ENCODE measurements around the gene WDPCP. TPM values are rescaled to one million over a fixed set of nuclear protein-coding genes. Genes with fewer than 3 reads are reported as not detected.
"Not testable (repeated sequence)": the region's sequence is repeated elsewhere in the genome, so short reads cannot be mapped to it uniquely, and the experiment has no call there.

Gene WDPCP
- total and polyA plus RNA-seq, 10 donors = 2.1 to 20.0 (median 13.3) TPM

DNA sequence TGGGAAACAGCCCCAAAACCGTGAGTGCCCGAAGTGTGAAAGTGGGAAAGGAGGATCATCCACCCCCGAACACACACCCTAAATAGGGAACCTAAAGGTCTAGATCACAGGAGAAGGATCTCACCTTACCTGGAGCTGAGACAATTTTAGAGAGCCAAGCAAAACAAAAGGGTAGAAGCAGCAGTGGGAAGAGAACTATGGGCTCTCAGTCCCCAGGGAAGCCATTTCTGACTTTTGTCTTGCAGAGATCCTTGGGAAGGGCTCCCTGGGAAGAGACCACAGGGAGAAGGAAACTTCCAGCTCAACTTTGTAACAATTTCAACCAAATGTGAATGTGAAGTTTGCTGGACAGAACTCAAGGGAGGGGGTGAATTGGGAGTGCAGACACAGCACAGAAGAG is 110.6 kb downstream of the WDPCP start:
- H3K27ac ChIP-seq = no peak overlapping the region
- H3K4me3 ChIP-seq = no peak overlapping the region
- no peaks in the 10 kb centered on the region for H3K9me3 ChIP-seq
- no peak for DNase-seq
- 95 to 98% (median 96%) methylated on average over 3 of the region's 3 CpGs for WGBS, 5 donors
- intact Hi-C loops (cut with DNase I; ENCODE audit: low total_unique reads) = no loop called here
- peaks cover 0 to 11% (median 0%) of the 10 kb centered on the region in 6 donors for H3K36me3 ChIP-seq
- TF ChIP-seq, protein P1, sequence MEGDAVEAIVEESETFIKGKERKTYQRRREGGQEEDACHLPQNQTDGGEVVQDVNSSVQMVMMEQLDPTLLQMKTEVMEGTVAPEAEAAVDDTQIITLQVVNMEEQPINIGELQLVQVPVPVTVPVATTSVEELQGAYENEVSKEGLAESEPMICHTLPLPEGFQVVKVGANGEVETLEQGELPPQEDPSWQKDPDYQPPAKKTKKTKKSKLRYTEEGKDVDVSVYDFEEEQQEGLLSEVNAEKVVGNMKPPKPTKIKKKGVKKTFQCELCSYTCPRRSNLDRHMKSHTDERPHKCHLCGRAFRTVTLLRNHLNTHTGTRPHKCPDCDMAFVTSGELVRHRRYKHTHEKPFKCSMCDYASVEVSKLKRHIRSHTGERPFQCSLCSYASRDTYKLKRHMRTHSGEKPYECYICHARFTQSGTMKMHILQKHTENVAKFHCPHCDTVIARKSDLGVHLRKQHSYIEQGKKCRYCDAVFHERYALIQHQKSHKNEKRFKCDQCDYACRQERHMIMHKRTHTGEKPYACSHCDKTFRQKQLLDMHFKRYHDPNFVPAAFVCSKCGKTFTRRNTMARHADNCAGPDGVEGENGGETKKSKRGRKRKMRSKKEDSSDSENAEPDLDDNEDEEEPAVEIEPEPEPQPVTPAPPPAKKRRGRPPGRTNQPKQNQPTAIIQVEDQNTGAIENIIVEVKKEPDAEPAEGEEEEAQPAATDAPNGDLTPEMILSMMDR (IDR thresholded peaks at IDR 0.05 in 8 of 11, conservative IDR thresholded peaks at IDR 0.05 in 3 of 11) = no peak
- TF ChIP-seq POLR2AphosphoS5 (IDR thresholded peaks at IDR 0.05) (no peak), POLR2A (IDR thresholded peaks at IDR 0.05) (no peak)
- H3K4me1 ChIP-seq = no peaks in the 10 kb centered on the region
- no peaks in the 10 kb centered on the region for H3K27me3 ChIP-seq (replicated peaks in 1 of 7)

DNA sequence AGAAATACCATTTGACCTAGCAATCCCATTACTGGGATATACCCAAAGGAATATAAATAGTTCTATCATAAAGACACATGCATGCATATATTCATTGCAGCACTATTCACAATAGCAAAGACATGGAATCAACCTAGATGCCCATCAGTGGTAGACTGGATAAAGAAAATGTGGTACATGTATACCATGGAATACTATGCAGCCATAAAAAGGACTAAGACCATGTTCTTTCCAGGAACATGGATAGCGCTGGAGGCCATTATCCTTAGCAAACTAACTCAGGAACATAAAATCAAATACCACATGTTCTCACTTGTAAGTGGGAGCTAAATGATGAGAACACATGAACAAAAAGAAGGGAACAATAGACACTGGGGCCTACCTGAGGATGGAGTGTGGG is 119.0 kb downstream of the WDPCP start:
- H3K4me1 ChIP-seq; intact Hi-C loops (cut with DNase I; ENCODE audit: low total_unique reads); H3K4me3 ChIP-seq; H3K27ac ChIP-seq; H3K27me3 ChIP-seq (replicated peaks in 1 of 7); DNase-seq: not testable (repeated sequence)
- peaks cover 0 to 13% (median 6%) of the 10 kb centered on the region in 8 donors for H3K9me3 ChIP-seq
- 96 to 100% (median 98%) methylated on average over 1 of the region's 1 CpG for WGBS, 5 donors
- H3K36me3 ChIP-seq = peaks cover 0 to 25% (median 0%) of the 10 kb centered on the region in 6 donors

DNA sequence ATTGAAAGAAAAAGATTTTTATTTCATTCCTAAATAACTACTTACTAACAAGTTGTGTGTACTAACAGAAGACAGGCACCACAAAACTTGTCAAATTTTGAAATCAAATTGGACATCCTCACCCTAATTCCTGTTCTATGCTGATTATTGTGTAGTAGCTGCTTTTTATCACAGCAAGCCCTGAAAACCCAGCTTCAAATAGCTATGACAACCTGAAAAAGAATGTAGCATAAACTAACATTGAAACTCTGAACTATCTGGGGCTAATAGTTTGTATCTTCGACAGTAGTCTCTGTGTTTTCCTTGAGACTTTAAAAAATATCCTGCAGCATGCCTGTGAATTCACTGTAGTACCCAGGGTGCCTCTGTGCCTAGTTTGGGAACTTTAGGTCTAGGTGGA is 122.6 kb downstream of the WDPCP start:
- Histone ChIP-seq H3K4me1 (no peaks in the 10 kb centered on the region), H3K9me3 (peaks cover 0 to 34% (median 17%) of the 10 kb centered on the region in 8 donors), H3K36me3 (peaks cover 0 to 49% (median 9%) of the 10 kb centered on the region in 6 donors), H3K27me3 (replicated peaks in 1 of 7) (no peaks in the 10 kb centered on the region), H3K27ac (no peak overlapping the region), H3K4me3 (no peak overlapping the region)
- 79 to 95% (median 94%) methylated on average over 1 of the region's 1 CpG for WGBS, 5 donors
- no peak for TF ChIP-seq POLR2AphosphoS5 (IDR thresholded peaks at IDR 0.05)
- TF ChIP-seq, protein P1 (IDR thresholded peaks at IDR 0.05 in 8 of 11, conservative IDR thresholded peaks at IDR 0.05 in 3 of 11) = no peak
- TF ChIP-seq POLR2A (IDR thresholded peaks at IDR 0.05) = no peak
- no peak for DNase-seq
- intact Hi-C loops (cut with DNase I; ENCODE audit: low total_unique reads) = no loop called here

DNA sequence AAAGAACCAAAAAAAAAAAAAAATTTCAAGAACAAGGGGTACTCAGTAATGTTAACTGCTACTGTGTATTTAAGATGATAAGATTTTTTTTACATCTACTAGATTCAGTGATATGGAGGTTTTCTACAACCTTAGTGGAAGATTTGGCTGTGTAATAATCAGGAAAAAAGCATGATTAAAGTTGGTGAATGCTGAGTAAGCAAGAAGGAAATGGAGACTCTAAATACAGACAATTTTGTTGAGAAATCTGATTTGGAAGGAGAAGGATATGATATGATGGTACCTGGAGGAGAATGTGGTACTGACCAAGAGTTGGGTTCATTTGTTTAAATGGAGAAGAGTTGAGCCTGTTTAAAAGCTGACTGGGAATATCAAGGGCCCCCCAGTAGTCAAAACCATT is 125.1 kb downstream of the WDPCP start:
- H3K27ac ChIP-seq = no peak overlapping the region
- no peak for DNase-seq
- intact Hi-C loops (cut with DNase I; ENCODE audit: low total_unique reads) = no loop called here
- H3K4me1 ChIP-seq = no peaks in the 10 kb centered on the region
- TF ChIP-seq, protein P1 (IDR thresholded peaks at IDR 0.05 in 8 of 11, conservative IDR thresholded peaks at IDR 0.05 in 3 of 11) = no peak
- TF ChIP-seq POLR2A (IDR thresholded peaks at IDR 0.05) (no peak), POLR2AphosphoS5 (IDR thresholded peaks at IDR 0.05) (no peak)
- no peaks in the 10 kb centered on the region for H3K27me3 ChIP-seq (replicated peaks in 1 of 7)
- peaks cover 0 to 50% (median 9%) of the 10 kb centered on the region in 6 donors for H3K36me3 ChIP-seq
- H3K4me3 ChIP-seq = no peak overlapping the region
- peaks cover 0 to 46% (median 35%) of the 10 kb centered on the region in 8 donors for H3K9me3 ChIP-seq

DNA sequence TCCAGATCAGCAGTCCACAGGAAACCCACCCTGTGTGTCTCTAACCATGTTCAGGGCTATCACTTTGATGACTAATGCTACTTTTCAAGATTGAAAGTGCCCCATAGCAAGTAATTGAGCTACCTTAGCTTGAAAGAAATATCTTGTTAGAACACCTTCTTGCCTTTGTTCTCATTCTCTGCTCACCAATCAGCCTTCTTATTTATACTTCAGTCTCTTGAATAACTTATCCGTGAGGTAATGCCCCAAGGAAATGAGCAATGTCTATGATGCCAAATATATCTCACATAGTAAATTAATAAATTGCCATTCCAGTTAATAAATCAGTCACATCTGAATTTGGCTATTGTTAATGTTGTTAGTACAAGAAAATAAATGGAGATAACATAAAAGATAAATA is 141.6 kb downstream of the WDPCP start:
- no peak for DNase-seq
- intact Hi-C loops (cut with DNase I; ENCODE audit: low total_unique reads) = no loop called here
- 92 to 98% (median 98%) methylated on average over 1 of the region's 1 CpG for WGBS, 5 donors
- Histone ChIP-seq H3K36me3 (peaks cover 0 to 6% (median 0%) of the 10 kb centered on the region in 6 donors), H3K27me3 (replicated peaks in 1 of 7) (no peaks in the 10 kb centered on the region), H3K4me3 (no peak overlapping the region), H3K9me3 (no peaks in the 10 kb centered on the region), H3K27ac (no peak overlapping the region), H3K4me1 (no peaks in the 10 kb centered on the region)
- TF ChIP-seq, protein P1 (IDR thresholded peaks at IDR 0.05 in 8 of 11, conservative IDR thresholded peaks at IDR 0.05 in 3 of 11) = no peak
- TF ChIP-seq POLR2A (IDR thresholded peaks at IDR 0.05) = no peak
- no peak for TF ChIP-seq POLR2AphosphoS5 (IDR thresholded peaks at IDR 0.05)

All from spleen (tissue), 11 donors.